ENCODE measurements around the gene RARS2.
"Not testable (repeated sequence)": the region's sequence is repeated elsewhere in the genome, so short reads cannot be mapped to it uniquely, and the experiment has no call there.

The RARS2 gene

GRCh38 chr6:87630746-87631145 lies 41.0 kb upstream of the RARS2 start:
- peaks cover 16% of the 10 kb centered on the region for H3K36me3 ChIP-seq
- no peak overlapping the region for H3K27ac ChIP-seq
- no peaks in the 10 kb centered on the region for H3K4me1 ChIP-seq (ENCODE audit: control insufficient read depth in 1 of 2, insufficient read depth in 1 of 2, low read depth in 1 of 2, low read length in 1 of 2)
- no peak for TF ChIP-seq CTCF (IDR thresholded peaks at IDR 0.05)
- H3K4me3 ChIP-seq (ENCODE audit: low read depth in 1 of 2, low read length in 1 of 2): no peak overlapping the region
- H3K9me3 ChIP-seq: no peaks in the 10 kb centered on the region
- no peaks in the 10 kb centered on the region for H3K27me3 ChIP-seq

GRCh38 chr6:87628881-87629280 lies 39.1 kb upstream of the RARS2 start:
- Histone ChIP-seq H3K9me3 (no peaks in the 10 kb centered on the region), H3K27ac (peak overlapping the region; percentile 29), H3K36me3 (peaks cover 8% of the 10 kb centered on the region), H3K4me1 (ENCODE audit: control insufficient read depth in 1 of 2, insufficient read depth in 1 of 2, low read depth in 1 of 2, low read length in 1 of 2) (no peaks in the 10 kb centered on the region), H3K4me3 (ENCODE audit: low read depth in 1 of 2, low read length in 1 of 2) (no peak overlapping the region), H3K27me3 (no peaks in the 10 kb centered on the region)
- TF ChIP-seq CTCF (IDR thresholded peaks at IDR 0.05): no peak

GRCh38 chr6:87628424-87628823 lies 38.6 kb upstream of the RARS2 start:
- Histone ChIP-seq H3K4me3 (ENCODE audit: low read depth in 1 of 2, low read length in 1 of 2) (no peak overlapping the region), H3K36me3 (peaks cover 11% of the 10 kb centered on the region), H3K9me3 (no peaks in the 10 kb centered on the region), H3K27ac (peak overlapping the region; percentile 29), H3K4me1 (ENCODE audit: control insufficient read depth in 1 of 2, insufficient read depth in 1 of 2, low read depth in 1 of 2, low read length in 1 of 2) (no peaks in the 10 kb centered on the region), H3K27me3 (no peaks in the 10 kb centered on the region)
- TF ChIP-seq CTCF (IDR thresholded peaks at IDR 0.05): no peak

GRCh38 chr6:87623248-87623647 lies 33.5 kb upstream of the RARS2 start:
- no peaks in the 10 kb centered on the region for H3K27me3 ChIP-seq
- no peak for TF ChIP-seq CTCF (IDR thresholded peaks at IDR 0.05)
- no peaks in the 10 kb centered on the region for H3K4me1 ChIP-seq (ENCODE audit: control insufficient read depth in 1 of 2, insufficient read depth in 1 of 2, low read depth in 1 of 2, low read length in 1 of 2)
- H3K27ac ChIP-seq: no peak overlapping the region
- H3K36me3 ChIP-seq: peaks cover 24% of the 10 kb centered on the region
- no peak overlapping the region for H3K4me3 ChIP-seq (ENCODE audit: low read depth in 1 of 2, low read length in 1 of 2)
- H3K9me3 ChIP-seq: no peaks in the 10 kb centered on the region

- Histone ChIP-seq H3K27me3 (no peaks in the 10 kb centered on the region), H3K27ac (no peak overlapping the region), H3K36me3 (peaks cover 29% of the 10 kb centered on the region), H3K4me3 (ENCODE audit: low read depth in 1 of 2, low read length in 1 of 2) (no peak overlapping the region), H3K9me3 (no peaks in the 10 kb centered on the region), H3K4me1 (ENCODE audit: control insufficient read depth in 1 of 2, insufficient read depth in 1 of 2, low read depth in 1 of 2, low read length in 1 of 2) (no peaks in the 10 kb centered on the region)
- TF ChIP-seq CTCF (IDR thresholded peaks at IDR 0.05): no peak
These were observed 28.7 kb upstream of the RARS2 start for GRCh38 chr6:87618531-87618930.

- H3K27ac ChIP-seq: no peak overlapping the region
- no peaks in the 10 kb centered on the region for H3K9me3 ChIP-seq
- no peaks in the 10 kb centered on the region for H3K27me3 ChIP-seq
- H3K4me1 ChIP-seq (ENCODE audit: control insufficient read depth in 1 of 2, insufficient read depth in 1 of 2, low read depth in 1 of 2, low read length in 1 of 2): no peaks in the 10 kb centered on the region
- H3K36me3 ChIP-seq: peaks cover 31% of the 10 kb centered on the region
- no peak for TF ChIP-seq CTCF (IDR thresholded peaks at IDR 0.05)
- no peak overlapping the region for H3K4me3 ChIP-seq (ENCODE audit: low read depth in 1 of 2, low read length in 1 of 2)
These were observed 27.6 kb upstream of the RARS2 start for GRCh38 chr6:87617405-87617804.

GRCh38 chr6:87613018-87613417 lies 23.2 kb upstream of the RARS2 start:
- not testable (repeated sequence) for H3K27me3 ChIP-seq; H3K27ac ChIP-seq; H3K4me1 ChIP-seq (ENCODE audit: control insufficient read depth in 1 of 2, insufficient read depth in 1 of 2, low read depth in 1 of 2, low read length in 1 of 2); H3K9me3 ChIP-seq; H3K4me3 ChIP-seq (ENCODE audit: low read depth in 1 of 2, low read length in 1 of 2)
- H3K36me3 ChIP-seq: peaks cover 43% of the 10 kb centered on the region

Data from neutrophil (primary cell).